HG02588 (cell line): ENCODE measurements around the gene ZNF668.
"Not testable (repeated sequence)": the region's sequence is repeated elsewhere in the genome, so short reads cannot be mapped to it uniquely, and the experiment has no call there.

Experiments used
- ATAC-seq: cut with Tn5 transposase; IDR thresholded peaks from one replicate; pipeline ENCODE4 v1.9.1; 2021; ENCODE audit warnings: mild to moderate bottlenecking, moderate library complexity; ENCODE audit not compliant: unreplicated experiment

ZNF668 gene

GRCh38 chr16:31016018-31016417 is 58.0 kb downstream of the ZNF668 start:
- no peak for ATAC-seq

- ATAC-seq = not testable (repeated sequence)
Measured at GRCh38 chr16:31013292-31013691, 60.7 kb downstream of the ZNF668 start.

- not testable (repeated sequence) for ATAC-seq
Measured at GRCh38 chr16:31011815-31012214, 62.2 kb downstream of the ZNF668 start.
